OCI-M2 (cell line): ENCODE data around the gene DHX8.

Source experiments
- DNase-seq: peaks from one replicate; lab custom pipeline; 2025; ENCODE audit not compliant: unreplicated experiment; lab: John Stamatoyannopoulos, UW

DHX8 gene

GRCh38 chr17:43546319-43547188 lies 62.8 kb downstream of the DHX8 start, which contains the start of gene ETV4:
ETV4 (minus strand) TSS chr17:43546340; CDS start chr17:43545617, 723 bp downstream.
- DNase-seq = peak; percentile 58

GRCh38 chr17:43547189-43547550 lies 63.4 kb downstream of the DHX8 start:
- DNase-seq = no peak

- no peak for DNase-seq
Measured at GRCh38 chr17:43547659-43548256, 64.0 kb downstream of the DHX8 start.

- DNase-seq = no peak
Measured at GRCh38 chr17:43548689-43549379, 65.1 kb downstream of the DHX8 start.

GRCh38 chr17:43549496-43549895 lies 65.7 kb downstream of the DHX8 start:
- no peak for DNase-seq

- no peak for DNase-seq
Measured at GRCh38 chr17:43550754-43551153, 67.0 kb downstream of the DHX8 start.

- no peak for DNase-seq
Measured at GRCh38 chr17:43552229-43552837, 68.6 kb downstream of the DHX8 start.

- DNase-seq = no peak
Measured at GRCh38 chr17:43553573-43553972, 69.8 kb downstream of the DHX8 start.

GRCh38 chr17:43554857-43555256 lies 71.1 kb downstream of the DHX8 start:
- no peak for DNase-seq

GRCh38 chr17:43556292-43556691 lies 72.5 kb downstream of the DHX8 start:
- DNase-seq = no peak

- no peak for DNase-seq
Measured at GRCh38 chr17:43558805-43559160, 75.0 kb downstream of the DHX8 start.

- DNase-seq = no peak
Measured at GRCh38 chr17:43559161-43559816, 75.5 kb downstream of the DHX8 start.

- no peak for DNase-seq
Measured at GRCh38 chr17:43560461-43561427, 77.0 kb downstream of the DHX8 start.

GRCh38 chr17:43562679-43563599 lies 79.2 kb downstream of the DHX8 start:
- DNase-seq = no peak

- DNase-seq = no peak
Measured at GRCh38 chr17:43563600-43564594, 80.1 kb downstream of the DHX8 start.

- no peak for DNase-seq
Measured at GRCh38 chr17:43568506-43569082, 84.8 kb downstream of the DHX8 start.

GRCh38 chr17:43570518-43570928 lies 86.7 kb downstream of the DHX8 start:
- no peak for DNase-seq
